Measurements from ENCODE around the gene EVA1A.

DNA sequence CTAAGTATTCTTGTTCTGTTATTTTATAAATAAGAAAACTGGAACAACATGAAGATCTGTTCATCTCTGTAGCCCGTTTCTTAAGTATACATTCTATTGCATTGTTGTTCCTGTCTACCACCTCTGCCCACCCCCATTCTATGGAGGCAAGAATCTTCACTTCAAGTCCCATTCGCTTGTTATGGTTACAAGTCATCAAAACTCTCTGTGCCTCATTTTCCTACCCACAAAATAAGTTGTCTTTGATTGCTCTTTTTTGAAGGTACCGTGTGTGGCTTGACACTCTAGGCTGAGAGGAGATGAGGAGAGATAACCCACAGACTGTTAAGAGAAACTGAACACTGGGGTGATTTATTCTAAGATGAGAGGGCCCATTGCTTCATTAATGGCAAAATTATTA, 2.9 kb upstream of the EVA1A start:
- TF ChIP-seq, protein P1, sequence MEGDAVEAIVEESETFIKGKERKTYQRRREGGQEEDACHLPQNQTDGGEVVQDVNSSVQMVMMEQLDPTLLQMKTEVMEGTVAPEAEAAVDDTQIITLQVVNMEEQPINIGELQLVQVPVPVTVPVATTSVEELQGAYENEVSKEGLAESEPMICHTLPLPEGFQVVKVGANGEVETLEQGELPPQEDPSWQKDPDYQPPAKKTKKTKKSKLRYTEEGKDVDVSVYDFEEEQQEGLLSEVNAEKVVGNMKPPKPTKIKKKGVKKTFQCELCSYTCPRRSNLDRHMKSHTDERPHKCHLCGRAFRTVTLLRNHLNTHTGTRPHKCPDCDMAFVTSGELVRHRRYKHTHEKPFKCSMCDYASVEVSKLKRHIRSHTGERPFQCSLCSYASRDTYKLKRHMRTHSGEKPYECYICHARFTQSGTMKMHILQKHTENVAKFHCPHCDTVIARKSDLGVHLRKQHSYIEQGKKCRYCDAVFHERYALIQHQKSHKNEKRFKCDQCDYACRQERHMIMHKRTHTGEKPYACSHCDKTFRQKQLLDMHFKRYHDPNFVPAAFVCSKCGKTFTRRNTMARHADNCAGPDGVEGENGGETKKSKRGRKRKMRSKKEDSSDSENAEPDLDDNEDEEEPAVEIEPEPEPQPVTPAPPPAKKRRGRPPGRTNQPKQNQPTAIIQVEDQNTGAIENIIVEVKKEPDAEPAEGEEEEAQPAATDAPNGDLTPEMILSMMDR (conservative IDR thresholded peaks at IDR 0.05 in 1 of 2, IDR thresholded peaks at IDR 0.05 in 1 of 2; ENCODE audit: low read depth in 1 of 2, low read length in 2 of 2) = no peak
- no peak for TF ChIP-seq EZH2 (IDR thresholded peaks at IDR 0.05; ENCODE audit: low read length, missing control alignments)

Data from fibroblast of lung (primary cell).